ENCODE measurements around the gene CCDC27. TPM values are rescaled to one million over a fixed set of nuclear protein-coding genes. Genes with fewer than 3 reads are reported as not detected.
A peak's percentile ranks its signal among the peaks of the same experiment; 100 is the strongest.
"Not testable (repeated sequence)": the region's sequence is repeated elsewhere in the genome, so short reads cannot be mapped to it uniquely, and the experiment has no call there.

CCDC27 gene
- total RNA-seq, 1 donor from 2014 or later: not detected

- no peak for DNase-seq (ENCODE audit: low read depth)
Observed at GRCh38 chr1:3788756-3789420, 36.6 kb downstream of the CCDC27 start.

GRCh38 chr1:3789421-3790300, 37.4 kb downstream of the CCDC27 start:
- DNase-seq (ENCODE audit: low read depth): no peak

- DNase-seq (ENCODE audit: low read depth): no peak
Observed at GRCh38 chr1:3790500-3790923, 38.3 kb downstream of the CCDC27 start.

- no peak for DNase-seq (ENCODE audit: low read depth)
Observed at GRCh38 chr1:3790952-3791351, 38.7 kb downstream of the CCDC27 start.

DNA sequence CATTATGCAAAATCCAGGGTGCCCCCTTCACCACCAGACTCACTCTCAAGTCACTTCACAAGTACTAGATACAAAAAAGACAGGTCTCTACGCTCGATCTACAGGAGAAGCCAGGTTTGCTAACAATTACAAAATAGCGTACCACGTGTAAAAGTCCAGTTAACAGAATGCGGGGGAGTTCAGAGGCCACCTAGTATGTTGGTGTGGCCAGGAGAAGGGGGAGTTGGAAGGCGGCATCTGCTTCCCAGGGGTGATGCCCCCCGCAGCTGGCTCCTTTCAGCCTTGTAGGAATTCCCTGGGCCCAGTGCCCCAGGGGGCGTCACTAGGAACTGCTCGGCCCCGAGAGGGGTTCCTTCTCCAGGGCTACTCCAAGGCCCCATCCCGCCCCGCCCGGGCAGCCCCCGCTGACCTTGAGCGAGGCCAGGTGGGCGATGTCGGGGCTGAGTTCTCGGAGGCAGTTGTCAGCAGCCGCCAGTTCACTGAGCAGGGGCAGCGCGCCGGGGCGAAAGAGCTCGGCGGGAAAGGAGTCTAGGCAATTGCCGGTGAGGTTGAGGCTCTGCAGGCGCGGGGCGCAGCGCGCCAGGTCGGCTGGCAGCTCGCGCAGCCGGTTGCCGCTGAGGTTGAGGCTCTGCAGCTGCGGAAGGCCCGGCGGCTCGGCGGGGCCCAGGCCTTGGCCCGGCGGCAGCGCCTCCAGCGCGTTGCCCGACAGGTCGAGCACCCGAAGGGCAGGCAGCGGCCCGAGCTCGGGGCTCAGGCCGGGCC, 43.4 kb downstream of the CCDC27 start:
- no peak for DNase-seq (ENCODE audit: low read depth)

- DNase-seq (ENCODE audit: low read depth): peak; percentile 94
Observed at GRCh38 chr1:3796215-3797061, 44.2 kb downstream of the CCDC27 start, which contains the start of gene LRRC47. TSS of gene LRRC47 (minus strand) at chr1:3796498. CDS start at chr1:3796476, 22 bp downstream.

DNA sequence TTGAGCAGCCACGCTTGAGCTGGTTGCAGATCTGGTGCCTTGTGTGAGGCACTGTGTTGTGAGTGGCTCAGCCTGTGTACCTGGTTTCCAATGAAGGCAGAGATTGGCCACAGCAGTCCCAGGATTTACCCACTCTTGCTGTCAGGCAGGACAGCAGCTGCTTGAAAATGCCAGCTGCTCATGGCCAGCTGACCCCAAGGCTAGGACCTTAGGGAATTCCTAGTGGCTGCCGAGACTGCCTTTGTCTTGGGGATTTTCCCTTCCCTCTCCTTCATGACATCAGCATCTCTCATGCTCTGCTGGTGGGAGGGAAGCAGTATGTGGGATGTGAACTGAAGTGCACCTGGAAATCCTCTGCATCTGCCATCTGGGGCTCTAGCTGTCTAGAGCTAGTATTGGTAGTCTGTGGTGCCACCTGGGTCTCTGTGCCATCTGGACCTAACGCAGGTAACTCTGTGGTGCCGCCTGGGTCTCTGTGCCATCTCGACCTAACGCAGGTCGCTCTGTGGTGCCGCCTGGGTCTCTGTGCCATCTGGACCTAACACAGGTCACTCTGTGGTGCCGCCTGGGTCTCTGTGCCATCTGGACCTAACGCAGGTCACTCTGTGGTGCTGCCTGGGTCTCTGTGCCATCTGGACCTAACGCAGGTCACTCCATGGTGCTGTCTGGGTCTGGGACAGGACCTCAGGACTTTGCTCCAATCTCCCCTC, 47.9 kb downstream of the CCDC27 start:
- peak; percentile 96 for DNase-seq (ENCODE audit: low read depth)

DNA sequence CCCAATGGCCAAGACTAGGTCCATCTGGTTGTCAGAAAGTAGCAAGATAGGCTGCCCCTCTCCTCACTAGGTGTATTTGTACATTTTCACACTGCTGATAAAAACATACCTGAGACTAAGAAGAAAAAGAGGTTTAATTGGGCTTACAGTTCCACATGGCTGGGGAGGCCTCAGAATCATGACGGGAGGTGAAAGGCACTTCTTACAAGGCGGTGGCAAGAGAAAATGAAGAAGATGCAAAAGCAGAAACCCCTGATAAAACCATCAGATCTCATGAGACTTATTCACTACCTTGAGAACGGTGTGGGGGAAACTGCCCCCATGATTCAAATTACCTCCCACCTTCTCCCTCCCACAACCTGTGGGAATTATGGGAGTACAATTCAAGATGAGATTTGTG, 48.5 kb downstream of the CCDC27 start:
- DNase-seq (ENCODE audit: low read depth): not testable (repeated sequence)

- peak; percentile 35 for DNase-seq (ENCODE audit: low read depth)
Observed at GRCh38 chr1:3803905-3804626, 51.8 kb downstream of the CCDC27 start.

- DNase-seq (ENCODE audit: low read depth): not testable (repeated sequence)
Observed at GRCh38 chr1:3804627-3804944, 52.3 kb downstream of the CCDC27 start.

DNA sequence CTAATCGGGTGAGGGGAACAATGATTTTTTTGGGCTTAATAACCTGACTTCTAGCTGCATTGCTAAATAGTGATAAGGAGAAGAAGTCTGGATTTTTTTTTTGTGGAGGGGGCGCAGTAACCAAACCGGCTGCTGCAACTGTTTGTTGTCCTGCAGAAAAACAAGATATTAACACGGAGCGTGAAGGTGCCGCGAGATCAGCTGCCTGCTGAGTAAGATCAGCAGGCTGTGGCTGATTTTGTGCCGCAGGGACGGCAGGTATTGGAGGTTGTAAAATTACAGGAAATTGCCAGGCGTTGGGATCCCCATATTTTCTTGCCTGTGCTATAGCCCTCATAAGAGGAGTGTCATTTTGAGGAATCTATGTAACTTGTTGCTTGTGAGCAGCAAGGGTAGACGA, 52.8 kb downstream of the CCDC27 start:
- no peak for DNase-seq (ENCODE audit: low read depth)

- no peak for DNase-seq (ENCODE audit: low read depth)
Observed at GRCh38 chr1:3807769-3808168, 55.5 kb downstream of the CCDC27 start.

DNA sequence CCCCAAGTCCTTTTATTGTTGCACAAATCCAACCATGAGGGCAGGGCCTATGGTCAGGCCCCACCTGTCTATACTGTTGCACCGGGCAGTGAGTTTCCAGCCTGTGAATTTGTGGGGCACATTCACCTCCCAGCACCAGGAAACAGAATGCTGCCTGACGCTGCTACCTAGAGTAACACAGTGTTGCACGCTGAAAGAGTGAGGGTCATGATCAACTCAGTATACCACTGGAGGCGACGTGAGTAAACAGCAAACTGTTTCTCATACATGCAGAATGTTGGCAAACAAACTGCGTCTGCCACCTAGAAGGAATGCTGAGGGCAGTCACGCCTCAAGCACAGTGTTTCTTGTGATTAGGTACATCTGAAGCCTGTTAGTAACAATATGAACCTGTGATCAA, 57.4 kb downstream of the CCDC27 start:
- DNase-seq (ENCODE audit: low read depth): no peak

DNA sequence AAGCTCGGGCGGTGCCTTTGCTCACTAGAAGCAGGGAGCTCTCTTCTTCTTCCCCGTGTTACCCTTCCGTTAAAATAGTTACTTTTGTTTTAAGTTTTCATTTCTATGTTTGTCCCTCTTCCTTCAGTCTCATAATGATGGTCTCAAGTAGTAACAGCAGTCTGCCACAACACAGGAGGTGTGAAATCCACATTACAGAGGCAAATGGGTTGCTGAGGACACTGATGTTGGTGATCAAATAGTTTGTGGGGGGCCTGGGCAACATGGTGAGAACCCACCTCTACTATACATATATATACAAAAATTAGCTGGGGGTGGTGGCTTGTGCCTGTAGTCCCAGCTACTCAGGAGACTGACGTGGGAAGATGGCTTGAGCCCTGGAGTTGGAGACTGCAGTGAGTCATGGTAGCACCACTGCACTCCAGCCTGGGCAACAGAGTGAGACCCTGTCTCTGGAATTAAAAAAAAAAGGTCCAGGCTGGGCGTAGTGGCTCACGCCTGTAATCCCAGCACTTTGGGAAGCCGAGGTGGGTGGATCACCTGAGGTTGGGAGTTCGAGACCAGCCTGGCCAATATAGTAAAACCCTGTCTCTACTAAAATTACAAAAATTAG, 58.0 kb downstream of the CCDC27 start:
- not testable (repeated sequence) for DNase-seq (ENCODE audit: low read depth)

DNA sequence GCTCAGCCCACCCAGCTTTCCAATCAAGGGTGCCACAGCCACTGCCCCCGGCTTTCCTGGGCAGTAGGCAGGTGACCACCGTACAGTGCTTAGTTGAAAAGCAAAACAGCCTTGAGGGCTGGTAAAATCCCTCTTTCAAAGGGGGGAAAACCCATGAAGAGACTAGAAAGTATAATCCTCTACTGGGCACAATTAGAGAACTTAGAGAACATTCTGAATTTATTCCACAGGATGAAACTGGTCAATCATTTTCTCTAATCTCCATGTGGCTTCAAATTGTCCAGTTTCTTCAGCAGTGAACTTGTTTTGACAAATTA, 59.3 kb downstream of the CCDC27 start:
- no peak for DNase-seq (ENCODE audit: low read depth)

GRCh38 chr1:3814065-3814464, 61.8 kb downstream of the CCDC27 start:
- no peak for DNase-seq (ENCODE audit: low read depth)

DNA sequence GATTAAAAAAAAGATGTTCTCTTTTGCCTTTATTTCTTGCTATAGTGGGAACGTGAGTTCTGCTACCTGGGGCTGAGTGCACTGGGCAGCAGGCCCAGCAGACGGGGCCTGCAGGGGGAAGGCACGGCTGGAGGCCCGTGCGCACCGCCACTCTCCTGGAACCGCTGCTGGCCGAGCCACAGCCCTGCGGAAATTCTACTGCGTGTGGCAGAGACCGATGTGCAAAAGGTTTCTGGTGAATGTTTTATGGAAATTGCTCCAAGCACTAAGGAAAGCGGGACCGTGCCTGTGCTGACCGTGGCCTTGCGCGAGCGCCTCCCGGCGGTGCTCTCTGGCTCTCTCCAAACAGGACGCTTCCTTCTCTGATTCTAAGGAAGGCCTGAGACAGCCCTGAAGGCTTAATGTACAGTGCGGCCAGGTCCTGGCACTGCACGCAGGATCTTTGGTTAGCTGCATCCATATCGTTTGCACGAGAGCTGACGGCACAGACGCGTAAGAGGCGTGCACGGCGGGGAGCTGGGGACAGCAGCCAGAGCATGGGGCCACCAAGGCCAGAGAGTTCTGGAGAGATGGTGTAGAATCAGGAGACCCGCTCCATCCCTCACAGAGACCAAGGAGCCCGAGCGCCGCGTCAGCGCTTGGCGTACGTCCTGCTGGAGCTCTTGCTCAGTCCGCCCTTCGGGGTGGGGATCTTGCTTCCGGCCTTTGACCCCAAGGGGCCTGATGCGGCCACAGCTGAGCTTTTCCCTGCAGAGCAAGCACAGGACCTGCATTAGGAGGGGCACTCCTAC, 62.7 kb downstream of the CCDC27 start:
- DNase-seq (ENCODE audit: low read depth): no peak

DNA sequence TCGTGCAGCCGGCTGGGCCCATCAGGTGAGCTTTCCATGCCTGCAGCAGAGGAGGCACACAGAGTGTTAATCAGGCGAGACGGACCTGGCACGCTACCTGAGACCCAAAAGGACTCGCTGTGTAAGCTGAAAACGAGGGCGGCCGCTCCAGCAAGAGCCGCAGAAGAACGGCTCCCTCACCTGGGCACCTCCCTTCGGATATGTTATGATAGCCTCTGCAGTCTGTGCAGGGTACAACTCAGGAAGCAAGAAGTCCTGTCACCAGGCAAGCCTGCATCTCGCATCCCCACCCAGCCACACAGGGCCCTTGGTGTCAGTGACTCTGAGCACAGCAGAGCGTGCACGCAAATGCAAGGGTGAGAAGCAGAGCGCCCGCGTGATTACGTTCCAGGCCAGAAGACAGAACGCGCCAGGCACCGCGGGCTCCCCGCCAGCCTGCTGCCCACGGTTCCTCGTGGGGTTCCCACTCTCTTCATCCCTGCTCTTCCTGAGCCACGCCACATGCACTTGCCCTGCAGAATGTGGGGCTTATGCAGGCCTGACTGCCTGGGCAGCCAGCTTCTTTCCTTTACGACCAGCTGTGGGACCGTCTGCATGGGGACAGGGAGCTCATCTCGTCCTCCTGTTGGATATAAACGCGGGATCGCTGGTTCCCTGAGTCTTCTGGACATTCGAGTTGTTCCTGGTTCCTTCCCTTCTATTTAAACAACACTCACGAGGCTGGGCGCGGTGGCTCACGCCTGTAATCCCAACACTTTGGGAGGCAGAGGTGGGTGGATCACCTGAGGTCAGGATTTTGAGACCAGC, 64.3 kb downstream of the CCDC27 start:
- DNase-seq (ENCODE audit: low read depth): no peak
